Activated CD4-positive, alpha-beta T cell treated with anti-CD3 and anti-CD28 coated beads, Interleukin-2, amount 10 ng/mL, durations not matched to agents 24 days and 14 days (primary cell): ENCODE results near the gene STAC. TPM values are rescaled to one million over a fixed set of nuclear protein-coding genes. Genes with fewer than 3 reads are reported as not detected.
"Not testable (repeated sequence)": the region's sequence is repeated elsewhere in the genome, so short reads cannot be mapped to it uniquely, and the experiment has no call there.

Source experiments
- DNase-seq: peaks from one replicate; pipeline ENCODE4 v3.0.0; 2022
- H3K27ac Mint-ChIP-seq: one replicate; pipeline ENCODE4 v1.8.0; 2022; ENCODE audit warnings: mild to moderate bottlenecking, mixed read lengths
- H3K27me3 Mint-ChIP-seq: one replicate; pipeline ENCODE4 v1.8.0; 2022; ENCODE audit warnings: mixed read lengths
- H3K36me3 Mint-ChIP-seq: one replicate; pipeline ENCODE4 v1.8.0; 2022; ENCODE audit warnings: low read depth, mild to moderate bottlenecking, mixed read lengths
- H3K4me1 Mint-ChIP-seq: one replicate; pipeline ENCODE4 v1.8.0; 2021; ENCODE audit warnings: mixed read lengths
- H3K4me3 Mint-ChIP-seq: one replicate; pipeline ENCODE4 v1.8.0; 2022; ENCODE audit warnings: mild to moderate bottlenecking, moderate library complexity, mixed read lengths
- H3K9me3 Mint-ChIP-seq: one replicate; pipeline ENCODE4 v1.8.0; 2021; ENCODE audit warnings: mixed read lengths
- intact Hi-C: fragments of 100-400 bp; cut with micrococcal nuclease; formaldehyde crosslinking; loops from one replicate; pipeline ENCODE4 v1.15.1; 2023
- total RNA-seq: library from RNA; stranded (reverse); gene quantifications from 2 replicates; pipeline ENCODE4 v1.2.3, GENCODE V29; 2022

The STAC gene
- total RNA-seq, 1 donor from 2014 or later: not detected

DNA sequence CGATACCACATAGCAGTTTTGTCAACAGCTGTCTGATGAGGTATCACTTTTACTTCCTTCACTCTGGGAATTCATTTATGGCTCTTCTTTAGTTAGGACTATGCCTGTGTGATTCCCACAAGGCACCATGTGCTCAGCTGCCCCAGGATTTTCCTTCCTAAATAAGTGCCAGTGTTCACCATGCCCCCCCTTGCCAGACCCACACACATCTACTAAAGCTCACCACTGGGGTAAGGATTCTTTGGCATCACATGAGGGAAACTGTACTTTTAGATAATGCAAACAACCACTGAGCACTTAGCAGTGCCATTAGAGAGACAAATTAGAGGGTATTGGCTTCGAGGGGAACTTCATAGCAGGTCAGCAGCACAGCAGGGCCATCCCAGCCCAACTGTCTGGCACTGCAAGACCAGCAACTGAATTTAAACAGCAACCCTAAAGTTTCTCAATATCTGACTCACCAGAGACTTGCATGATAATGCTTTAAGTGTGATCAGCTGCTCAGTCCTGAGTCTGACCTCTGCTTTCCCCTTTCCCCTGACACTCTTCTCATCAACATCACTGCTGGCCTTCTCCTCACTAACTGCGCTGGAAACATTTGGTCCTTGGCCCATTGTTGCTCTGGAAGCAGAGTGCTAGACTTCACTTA is 114.3 kb downstream of the STAC start:
- Mint-ChIP-seq H3K4me3 (no peak overlapping the region), H3K9me3 (no peaks in the 10 kb centered on the region), H3K27me3 (no peaks in the 10 kb centered on the region), H3K4me1 (no peaks in the 10 kb centered on the region), H3K27ac (no peak overlapping the region), H3K36me3 (no peaks in the 10 kb centered on the region)
- DNase-seq: no peak
- intact Hi-C loops: no loop called here

DNA sequence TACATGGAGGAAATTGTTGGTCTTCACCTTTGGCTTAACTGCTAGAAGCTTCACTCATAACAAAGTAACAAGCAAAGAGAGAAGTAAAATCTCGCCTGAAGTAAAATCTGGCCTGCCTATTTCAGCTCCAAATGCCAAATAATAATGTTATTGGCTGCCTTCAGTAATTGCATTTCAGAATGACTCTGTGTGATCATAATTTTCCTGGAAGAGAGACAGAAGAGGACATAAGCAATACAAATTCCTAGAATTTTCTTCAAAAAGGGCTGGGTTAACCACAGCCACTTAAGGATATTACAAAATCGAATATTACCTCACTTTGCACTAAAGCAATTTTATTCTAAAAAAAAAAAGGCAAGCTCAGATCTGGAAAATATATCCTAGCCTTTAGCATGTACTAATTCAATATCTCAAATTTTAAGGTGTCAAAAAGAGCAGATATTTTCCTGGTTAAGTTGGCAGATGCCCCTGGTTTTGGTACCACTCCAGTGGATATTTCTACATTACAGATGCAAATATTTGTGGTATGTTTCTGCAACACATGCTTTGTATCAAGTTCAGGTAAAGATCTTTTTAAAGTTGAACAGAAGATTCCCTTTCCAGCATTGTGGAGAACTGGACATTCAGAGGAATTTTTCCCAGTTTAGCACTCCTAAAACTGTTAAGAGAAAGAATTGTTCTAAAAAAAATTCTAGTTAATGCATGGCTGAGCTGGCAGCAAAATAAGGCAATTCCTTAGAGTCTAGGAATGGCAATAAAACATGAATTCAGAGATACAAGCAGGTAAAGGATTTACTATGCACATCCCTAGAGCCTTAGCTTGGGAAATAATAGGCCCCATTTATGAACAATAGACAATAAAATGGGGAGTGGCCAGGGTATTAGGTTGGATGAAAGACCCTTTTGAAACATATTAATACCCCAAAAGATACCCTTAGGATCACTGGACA is 116.7 kb downstream of the STAC start:
- intact Hi-C loops: no loop called here
- DNase-seq: no peak
- Mint-ChIP-seq H3K27me3 (no peaks in the 10 kb centered on the region), H3K27ac (no peak overlapping the region), H3K4me3 (no peak overlapping the region), H3K36me3 (no peaks in the 10 kb centered on the region), H3K9me3 (no peaks in the 10 kb centered on the region), H3K4me1 (no peaks in the 10 kb centered on the region)

DNA sequence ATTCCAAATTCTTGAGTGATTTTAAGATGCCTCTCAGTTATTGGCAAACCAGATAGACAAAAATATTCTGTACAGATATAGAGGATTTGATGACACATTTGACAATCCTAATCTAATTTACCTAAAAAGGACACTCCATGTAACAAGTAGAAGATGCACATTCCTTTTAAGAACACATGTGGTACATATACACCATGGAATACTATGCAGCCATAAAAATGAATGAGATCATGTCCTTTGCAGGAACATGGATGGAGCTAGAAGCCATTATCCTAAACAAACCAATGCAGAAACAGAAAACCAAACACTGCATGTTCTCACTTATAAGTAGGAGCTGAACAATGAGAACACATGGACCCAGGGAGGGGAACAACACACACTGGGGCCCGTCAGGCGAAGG is 119.7 kb downstream of the STAC start:
- H3K9me3 Mint-ChIP-seq, H3K4me3 Mint-ChIP-seq, H3K36me3 Mint-ChIP-seq, intact Hi-C loops, H3K27ac Mint-ChIP-seq, H3K4me1 Mint-ChIP-seq, H3K27me3 Mint-ChIP-seq, DNase-seq: not testable (repeated sequence)

DNA sequence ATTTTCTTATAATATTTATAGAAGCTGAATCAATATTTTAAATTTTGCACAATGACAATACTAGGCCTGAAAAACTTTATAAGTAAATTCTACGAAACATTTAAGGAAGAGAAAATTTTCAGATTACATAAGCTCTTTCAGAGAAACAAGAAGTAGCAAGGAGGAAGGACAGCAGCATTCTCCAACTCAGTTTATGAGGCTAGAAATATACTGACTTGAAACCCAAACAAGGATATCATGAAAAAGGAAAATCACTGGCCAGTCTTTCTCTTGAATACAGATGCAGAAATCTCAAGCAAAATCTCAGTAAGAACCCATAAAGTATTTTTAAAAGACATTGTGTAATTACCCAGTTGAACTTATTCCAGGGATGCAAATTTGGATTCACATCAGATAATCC is 121.3 kb downstream of the STAC start:
- H3K4me1 Mint-ChIP-seq: no peaks in the 10 kb centered on the region
- H3K9me3 Mint-ChIP-seq: no peaks in the 10 kb centered on the region
- H3K27ac Mint-ChIP-seq: no peak overlapping the region
- DNase-seq: no peak
- intact Hi-C loops: no loop called here
- H3K4me3 Mint-ChIP-seq: no peak overlapping the region
- H3K36me3 Mint-ChIP-seq: no peaks in the 10 kb centered on the region
- H3K27me3 Mint-ChIP-seq: no peaks in the 10 kb centered on the region

DNA sequence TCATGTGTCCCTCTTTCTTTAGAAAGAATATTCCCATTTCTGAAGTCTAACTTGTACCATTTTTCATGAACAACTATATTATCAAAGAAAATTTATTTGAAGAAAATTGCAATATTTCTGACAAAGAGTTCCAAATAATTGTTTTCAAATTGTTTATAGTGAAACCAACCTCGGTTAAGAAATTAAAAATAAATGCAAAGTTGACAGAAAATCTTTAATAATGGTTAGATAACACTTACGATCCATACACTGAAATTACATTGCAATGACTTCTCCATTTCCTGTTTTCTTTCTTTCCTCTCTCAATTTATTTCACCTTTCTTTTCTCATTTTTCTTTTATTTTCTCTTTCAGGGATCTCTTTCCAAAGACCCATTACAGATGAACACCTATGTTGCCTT is 125.1 kb downstream of the STAC start:
- H3K9me3 Mint-ChIP-seq: peaks cover 3% of the 10 kb centered on the region
- no peaks in the 10 kb centered on the region for H3K36me3 Mint-ChIP-seq
- no peak overlapping the region for H3K27ac Mint-ChIP-seq
- H3K4me1 Mint-ChIP-seq: no peaks in the 10 kb centered on the region
- DNase-seq: no peak
- no peak overlapping the region for H3K4me3 Mint-ChIP-seq
- intact Hi-C loops: no loop called here
- H3K27me3 Mint-ChIP-seq: no peaks in the 10 kb centered on the region

DNA sequence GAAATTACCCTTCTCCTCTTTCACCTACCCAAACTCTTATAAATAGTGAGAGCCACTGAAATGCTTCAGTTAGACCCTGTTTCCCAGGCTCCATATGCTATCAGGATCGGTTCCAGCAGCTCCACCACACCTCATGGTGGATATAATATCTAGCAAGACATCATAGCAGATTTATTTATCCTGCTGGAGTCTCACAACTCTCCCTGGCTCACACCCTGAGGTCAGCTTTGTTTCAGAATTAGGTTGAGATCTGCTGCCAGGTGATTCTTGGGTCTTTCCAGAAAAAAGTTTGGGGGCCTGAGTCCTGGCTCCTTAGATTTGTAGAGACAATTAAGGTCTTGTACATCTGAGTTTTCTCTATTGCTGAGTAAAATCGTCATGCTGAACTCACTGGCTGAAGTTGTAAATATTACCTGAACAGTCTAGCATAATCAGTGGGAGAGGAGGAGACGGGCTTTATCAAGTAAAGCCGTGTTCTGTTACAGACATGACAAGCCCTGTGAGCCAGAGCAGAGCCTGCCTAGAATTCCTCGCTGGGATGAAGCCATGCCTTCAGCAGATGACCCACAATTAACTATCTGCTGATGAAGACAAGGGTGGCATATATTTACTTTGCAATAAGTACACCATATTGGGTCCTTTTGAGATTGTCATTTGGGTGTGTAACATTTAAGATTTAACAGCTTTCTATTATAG is 131.6 kb downstream of the STAC start:
- Mint-ChIP-seq H3K4me3 (no peak overlapping the region), H3K27me3 (no peaks in the 10 kb centered on the region), H3K36me3 (no peaks in the 10 kb centered on the region), H3K27ac (no peak overlapping the region), H3K4me1 (no peaks in the 10 kb centered on the region), H3K9me3 (peaks cover 3% of the 10 kb centered on the region)
- no peak for DNase-seq
- intact Hi-C loops: no loop called here

DNA sequence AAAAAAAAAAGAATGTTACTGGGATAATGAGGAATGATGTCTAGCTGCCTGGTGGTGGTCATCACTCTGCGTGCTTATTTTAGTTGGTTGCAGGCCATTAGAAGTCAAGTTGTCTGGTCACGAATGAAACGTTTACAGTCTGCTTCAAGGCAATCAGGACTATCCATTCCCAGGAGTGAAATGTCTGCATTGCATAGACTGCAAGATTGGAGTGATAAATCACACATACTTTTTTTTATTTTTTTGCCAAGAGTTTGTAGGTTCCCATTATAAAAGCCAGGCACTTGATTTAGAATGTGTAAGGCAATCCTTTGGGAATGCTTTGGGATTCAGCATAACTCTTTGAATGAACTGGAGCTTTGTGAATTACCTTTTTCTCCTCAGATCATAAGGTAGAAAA is 132.3 kb downstream of the STAC start:
- Mint-ChIP-seq H3K27ac (no peak overlapping the region), H3K9me3 (peaks cover 3% of the 10 kb centered on the region)

DNA sequence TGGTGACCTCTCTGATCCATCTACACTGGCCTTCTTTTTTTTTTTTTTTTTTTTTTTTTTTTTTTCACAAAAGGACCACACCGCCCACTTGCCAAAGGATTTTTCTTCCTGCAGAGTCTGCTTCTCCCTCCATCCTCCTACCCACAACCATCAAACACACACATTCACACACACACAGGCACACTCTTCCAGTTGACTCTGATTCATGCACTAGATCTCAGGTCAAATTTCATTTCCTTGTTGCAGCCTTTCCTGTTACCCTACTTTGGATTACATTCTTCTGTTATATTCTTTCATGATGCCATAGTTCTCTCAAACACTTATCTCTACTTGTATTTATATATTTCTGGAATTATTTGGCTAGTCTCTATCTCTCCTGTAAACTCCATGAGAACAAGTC is 133.9 kb downstream of the STAC start:
- Mint-ChIP-seq H3K36me3 (no peaks in the 10 kb centered on the region), H3K27me3 (no peaks in the 10 kb centered on the region), H3K27ac (no peak overlapping the region), H3K4me1 (no peaks in the 10 kb centered on the region), H3K4me3 (no peak overlapping the region), H3K9me3 (peaks cover 2% of the 10 kb centered on the region)
- DNase-seq: no peak
- intact Hi-C loops: no loop called here

More for the DNA sequence above, 132.3 kb downstream of the STAC start:
- no peaks in the 10 kb centered on the region for H3K36me3 Mint-ChIP-seq
- no peak for DNase-seq
- no peaks in the 10 kb centered on the region for H3K4me1 Mint-ChIP-seq
- intact Hi-C loops: no loop called here
- H3K4me3 Mint-ChIP-seq: no peak overlapping the region
- no peaks in the 10 kb centered on the region for H3K27me3 Mint-ChIP-seq

DNA sequence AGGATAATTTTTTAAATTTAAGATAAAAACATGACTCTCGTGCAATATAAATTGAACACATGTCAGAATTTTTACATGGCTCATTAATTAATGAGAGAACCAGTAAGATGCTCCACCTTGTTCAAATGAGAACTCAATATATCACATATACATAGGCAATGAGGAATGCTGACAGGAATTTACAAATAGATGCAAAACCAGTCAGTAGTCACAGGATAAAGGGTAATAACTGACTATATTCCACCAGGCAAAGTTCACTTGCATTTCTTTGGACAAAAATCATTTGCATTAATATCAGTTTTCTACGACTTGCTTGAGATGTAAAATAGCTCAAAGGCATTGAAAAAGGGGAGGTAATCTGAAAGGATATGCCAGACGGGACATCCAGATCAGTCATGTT is 139.4 kb downstream of the STAC start:
- no peaks in the 10 kb centered on the region for H3K36me3 Mint-ChIP-seq
- H3K27ac Mint-ChIP-seq: no peak overlapping the region
- no peak overlapping the region for H3K4me3 Mint-ChIP-seq

DNA sequence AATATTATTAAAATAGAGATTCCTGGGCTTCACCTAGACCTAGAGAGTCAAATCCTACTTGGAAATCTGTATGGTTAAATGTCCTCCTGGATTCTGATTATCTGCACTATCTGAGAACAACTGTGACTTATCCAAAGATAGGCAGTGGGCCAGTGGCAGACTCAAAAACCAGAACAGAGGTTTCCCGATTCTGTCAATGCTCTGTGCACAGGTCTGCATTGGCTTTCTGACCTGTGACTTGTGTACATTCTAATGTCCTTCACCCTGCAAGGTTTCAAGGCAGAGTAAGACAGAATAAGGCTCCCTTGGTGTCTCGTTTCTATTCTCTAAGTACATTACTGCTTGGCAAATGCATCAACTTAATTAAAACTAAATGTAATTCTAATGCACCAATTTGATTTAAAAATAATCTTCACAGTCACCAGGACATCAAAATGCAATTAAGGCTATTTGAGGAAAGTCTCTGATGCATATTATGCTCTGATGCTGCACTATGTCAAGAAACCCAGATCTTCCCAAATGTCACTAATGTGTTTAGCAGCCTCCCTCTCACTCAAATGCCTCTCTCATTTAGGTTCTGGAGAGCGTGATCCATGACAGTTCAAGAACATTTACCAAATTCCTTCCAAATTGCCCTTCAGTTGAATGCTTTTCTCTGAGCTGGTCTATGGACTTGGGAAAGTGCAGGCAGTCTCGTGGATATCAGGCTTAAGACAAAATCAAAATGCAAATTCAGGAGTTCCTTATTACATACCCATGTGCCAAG is 140.1 kb downstream of the STAC start:
- no peaks in the 10 kb centered on the region for H3K9me3 Mint-ChIP-seq
- H3K4me3 Mint-ChIP-seq: no peak overlapping the region
- DNase-seq: no peak
- H3K36me3 Mint-ChIP-seq: no peaks in the 10 kb centered on the region
- intact Hi-C loops: no loop called here
- no peaks in the 10 kb centered on the region for H3K27me3 Mint-ChIP-seq
- no peak overlapping the region for H3K27ac Mint-ChIP-seq
- H3K4me1 Mint-ChIP-seq: no peaks in the 10 kb centered on the region

More for the DNA sequence above, 139.4 kb downstream of the STAC start:
- no peaks in the 10 kb centered on the region for H3K4me1 Mint-ChIP-seq
- H3K9me3 Mint-ChIP-seq: no peaks in the 10 kb centered on the region
- intact Hi-C loops: no loop called here
- DNase-seq: no peak
- no peaks in the 10 kb centered on the region for H3K27me3 Mint-ChIP-seq

DNA sequence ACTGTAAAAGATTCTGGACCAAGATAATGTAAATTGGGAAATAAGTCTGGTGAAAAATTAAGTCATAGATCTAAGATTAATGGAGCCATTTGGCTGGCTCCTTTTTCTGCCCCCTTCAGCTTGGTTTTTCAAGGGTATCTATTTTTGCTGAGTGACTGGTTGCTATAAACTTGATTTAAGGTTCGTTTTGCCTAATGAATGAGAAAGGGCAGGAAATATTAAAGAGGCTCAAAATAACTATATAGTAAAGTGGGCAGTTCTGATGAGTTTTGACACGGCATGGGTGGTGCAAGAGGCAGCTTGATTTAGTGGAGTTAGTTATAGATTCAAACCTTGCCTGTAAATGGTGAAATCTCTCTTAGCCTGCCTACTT is 140.7 kb downstream of the STAC start:
- DNase-seq: no peak
- intact Hi-C loops: no loop called here
- H3K27ac Mint-ChIP-seq: no peak overlapping the region

DNA sequence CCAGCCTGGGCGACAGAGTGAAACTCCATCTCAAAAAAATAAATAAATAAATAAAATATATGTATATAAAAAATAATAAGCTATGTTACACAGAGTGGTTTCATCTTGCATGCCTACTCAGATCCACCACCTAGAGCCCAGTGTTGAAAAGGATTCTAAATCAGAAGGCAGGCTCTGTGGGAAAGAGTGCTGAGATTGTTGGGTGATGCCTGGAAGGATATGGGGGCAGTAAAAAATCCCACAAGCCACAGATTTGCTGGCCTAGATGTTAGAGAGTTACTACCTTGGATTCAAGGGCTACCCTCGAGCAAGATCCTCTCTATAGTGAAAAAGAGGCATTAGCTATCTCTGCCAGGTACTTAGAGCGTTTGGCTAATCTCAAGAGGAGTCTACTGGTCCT is 144.3 kb downstream of the STAC start:
- H3K36me3 Mint-ChIP-seq: no peaks in the 10 kb centered on the region
- H3K4me3 Mint-ChIP-seq: no peak overlapping the region
- no peak for DNase-seq
- H3K27me3 Mint-ChIP-seq: no peaks in the 10 kb centered on the region
- H3K4me1 Mint-ChIP-seq: no peaks in the 10 kb centered on the region
- intact Hi-C loops: no loop called here
- H3K9me3 Mint-ChIP-seq: no peaks in the 10 kb centered on the region
- no peak overlapping the region for H3K27ac Mint-ChIP-seq

More for the DNA sequence above, 140.7 kb downstream of the STAC start:
- Mint-ChIP-seq H3K4me3 (no peak overlapping the region), H3K36me3 (no peaks in the 10 kb centered on the region), H3K27me3 (no peaks in the 10 kb centered on the region), H3K4me1 (no peaks in the 10 kb centered on the region), H3K9me3 (no peaks in the 10 kb centered on the region)

DNA sequence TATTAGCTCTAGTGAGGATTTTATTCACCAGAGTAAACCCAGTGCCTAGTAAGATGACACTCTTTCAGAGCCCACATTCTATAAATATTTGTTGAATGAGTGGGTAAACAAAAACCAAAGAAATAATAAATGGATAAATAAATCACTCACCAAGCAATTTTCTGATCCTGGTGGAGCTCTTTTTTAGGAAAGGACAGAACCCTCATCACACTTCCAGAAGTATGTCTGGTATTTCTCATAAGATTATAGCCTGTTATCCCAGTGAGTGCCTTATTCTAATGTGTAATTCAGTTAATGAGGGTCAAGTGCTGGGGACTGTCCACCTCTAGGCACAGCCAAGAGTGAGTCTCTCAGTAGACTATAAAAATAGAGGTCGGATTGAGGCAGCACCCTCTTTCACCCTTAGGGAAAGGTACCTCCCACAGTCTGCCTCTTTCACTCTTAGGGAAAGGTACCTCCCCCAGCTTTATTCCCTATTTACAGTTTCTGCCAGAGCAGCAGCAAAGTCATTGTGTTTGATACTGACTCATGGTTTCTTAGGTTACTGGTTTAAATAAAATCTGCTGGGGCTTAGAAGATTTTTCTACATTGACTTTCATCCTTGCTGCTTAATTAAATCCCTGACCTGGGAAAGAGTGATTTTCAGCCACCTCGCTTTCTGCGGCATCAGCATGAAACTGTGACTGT is 145.0 kb downstream of the STAC start:
- H3K27me3 Mint-ChIP-seq: no peaks in the 10 kb centered on the region
- H3K4me1 Mint-ChIP-seq: no peaks in the 10 kb centered on the region
- H3K36me3 Mint-ChIP-seq: no peaks in the 10 kb centered on the region
- no peak overlapping the region for H3K27ac Mint-ChIP-seq
- H3K4me3 Mint-ChIP-seq: no peak overlapping the region
- DNase-seq: no peak
- no peaks in the 10 kb centered on the region for H3K9me3 Mint-ChIP-seq
- intact Hi-C loops: no loop called here
